Measurements from ENCODE around the gene RMDN3. TPM values are rescaled to one million over a fixed set of nuclear protein-coding genes. Genes with fewer than 3 reads are reported as not detected.
A peak's percentile ranks its signal among the peaks of the same experiment; 100 is the strongest.

Gene RMDN3
- total and polyA plus RNA-seq, 2 of the 13 experiments (the other 11 are each of a cell fraction or from before 2014, with no cell fraction given): 16.8 to 19.5 TPM

GRCh38 chr15:40762919-40763800 is 8.1 kb upstream of the RMDN3 start (continued):
- TF ChIP-seq E2F5 (CRISPR knock-in tag; conservative IDR thresholded peaks at IDR 0.05) (peak; percentile 93), MTA1 (CRISPR knock-in tag; IDR thresholded peaks at IDR 0.05; ENCODE audit: borderline replicate concordance) (peak; percentile 76; the same call in 1 of the 2 replicates), CEBPB (IDR thresholded peaks at IDR 0.05; ENCODE audit: borderline replicate concordance, low read depth, low read length) (no peak), CEBPZ (IDR thresholded peaks at IDR 0.05; ENCODE audit: low read length) (no peak), ATF7-NPFF (CRISPR knock-in tag; IDR thresholded peaks at IDR 0.05; ENCODE audit: low read depth) (peak; percentile 76), FOXO1 (CRISPR knock-in tag; IDR thresholded peaks at IDR 0.05) (no peak), MIER2 (CRISPR knock-in tag; IDR thresholded peaks at IDR 0.05) (no peak), SIN3A (IDR thresholded peaks at IDR 0.05; ENCODE audit: borderline replicate concordance, low read depth, low read length) (no peak), NONO (IDR thresholded peaks at IDR 0.05) (no peak), NONO (CRISPR knock-in tag; conservative IDR thresholded peaks at IDR 0.05) (no peak), ZBTB46 (CRISPR knock-in tag; IDR thresholded peaks at IDR 0.05; ENCODE audit: borderline replicate concordance) (0 out of 2 replicates have a peak, but pooled peaks have one; percentile 13), ZNF710 (CRISPR knock-in tag; IDR thresholded peaks at IDR 0.05; ENCODE audit: borderline replicate concordance) (peak; percentile 10), ZNF574 (CRISPR knock-in tag; IDR thresholded peaks at IDR 0.05) (peak; percentile 59), ZZZ3 (CRISPR knock-in tag; IDR thresholded peaks at IDR 0.05; ENCODE audit: borderline replicate concordance) (no peak; the same call in 1 of the 2 replicates), MAFF (IDR thresholded peaks at IDR 0.05; ENCODE audit: low read depth, low read length) (no peak), MLLT10 (CRISPR knock-in tag; IDR thresholded peaks at IDR 0.05) (no peak), IKZF4 (CRISPR knock-in tag; IDR thresholded peaks at IDR 0.05; ENCODE audit: borderline replicate concordance, low read depth, not compliant biosample characterization) (peak; percentile 82)

All from HepG2 (cell line).